SU-DHL-6 (cell line): ENCODE measurements around the gene FAM78B.

Experiments used
- H2AFZ ChIP-seq: fragments of 200-600 bp; sonication (generic); 2 replicates; pipeline ENCODE4 v1.6.1; 2014; ENCODE audit warnings: low read depth, mild to moderate bottlenecking, moderate library complexity, mixed read lengths, antibody characterized with exemption, low read length; ENCODE audit not compliant: severe bottlenecking
- H3F3A ChIP-seq: fragments of 200-600 bp; shearing (Covaris generic); 2 replicates; pipeline ENCODE4 v1.6.0; 2016; ENCODE audit warnings: antibody characterized with exemption, mild to moderate bottlenecking; ENCODE audit not compliant: insufficient read depth
- H3K27ac ChIP-seq: fragments of 200-600 bp; sonication (generic); 2 replicates; pipeline ENCODE4 v1.5.1; 2016; ENCODE audit warnings: low read depth, mild to moderate bottlenecking, low read length, moderate library complexity, mixed read lengths
- H3K27me3 ChIP-seq: fragments of 200-600 bp; sonication (generic), shearing (Covaris generic); 2 replicates; pipeline ENCODE4 v1.6.0; 2014; ENCODE audit warnings: mild to moderate bottlenecking, low read length
- H3K36me3 ChIP-seq: fragments of 200-600 bp; sonication (generic); 2 replicates; pipeline ENCODE4 v1.6.1; 2014; ENCODE audit warnings: mild to moderate bottlenecking, low read length, mixed read lengths
- H3K4me2 ChIP-seq: fragments of 300-600, 200-600 bp; shearing (Covaris generic), sonication (generic); 2 replicates; pipeline ENCODE4 v1.6.0; 2014; ENCODE audit warnings: low read length, low read depth, mild to moderate bottlenecking; ENCODE audit not compliant: poor library complexity, severe bottlenecking
- H3K4me3 ChIP-seq: fragments of 200-600 bp; sonication (generic); 2 replicates; pipeline ENCODE4 v1.5.1; 2014; ENCODE audit warnings: antibody characterized with exemption, low read length, mild to moderate bottlenecking, mixed read lengths; ENCODE audit not compliant: insufficient read depth, poor library complexity, severe bottlenecking
- H3K79me2 ChIP-seq: fragments of 200-600 bp; sonication (generic); 2 replicates; pipeline ENCODE4 v1.6.1; 2014; ENCODE audit warnings: mild to moderate bottlenecking, low read length, moderate library complexity; ENCODE audit not compliant: insufficient read depth
- H3K9ac ChIP-seq: fragments of 200-600 bp; sonication (generic); 2 replicates; pipeline ENCODE4 v1.7.0; 2014; ENCODE audit warnings: mild to moderate bottlenecking, low read length
- H3K9me2 ChIP-seq: fragments of 200-600 bp; sonication (generic); replicated peaks from 2 replicates; pipeline ENCODE4 v1.6.1; 2014; ENCODE audit warnings: low read length; ENCODE audit not compliant: insufficient read depth
- H3K9me3 ChIP-seq: fragments of 200-600 bp; sonication (generic); 2 replicates; pipeline ENCODE4 v1.6.1; 2014; ENCODE audit warnings: low read length, mixed read lengths; ENCODE audit not compliant: insufficient read depth
- H4K20me1 ChIP-seq: fragments of 200-600 bp; sonication (generic); 2 replicates; pipeline ENCODE4 v1.6.1; 2014; ENCODE audit warnings: low read depth, mild to moderate bottlenecking, antibody characterized with exemption, low read length, moderate library complexity, mixed read lengths
- CTCF ChIP-seq: fragments of 200-600 bp; sonication (generic); IDR thresholded peaks from one replicate; pipeline ENCODE4 v1.5.1; 2017; ENCODE audit warnings: antibody characterized with exemption, mild to moderate bottlenecking, low read length, moderate library complexity; ENCODE audit not compliant: insufficient read depth, poor library complexity, severe bottlenecking
- EZH2phosphoT487 ChIP-seq: fragments of 200-600 bp; sonication (generic), shearing (Covaris generic); conservative IDR thresholded peaks from 2 replicates; pipeline ENCODE4 v1.6.1; 2018; ENCODE audit warnings: mild to moderate bottlenecking, antibody characterized with exemption, low read length, moderate library complexity, mixed read lengths

FAM78B gene

GRCh38 chr1:166036092-166036491, 130.7 kb downstream of the FAM78B start:
- H3K4me2 ChIP-seq, result no peak overlapping the region
- no peak for TF ChIP-seq EZH2phosphoT487
- TF ChIP-seq CTCF, result no peak
- H3K36me3 ChIP-seq, result no peaks in the 10 kb centered on the region
- H3K27me3 ChIP-seq, result no peaks in the 10 kb centered on the region; the same call in 1 of the 2 replicates
- no peak overlapping the region for H2AFZ ChIP-seq
- H3K9ac ChIP-seq, result no peak overlapping the region
- H3K27ac ChIP-seq, result no peak overlapping the region
- no peaks in the 10 kb centered on the region for H4K20me1 ChIP-seq
- no peak overlapping the region for H3K4me3 ChIP-seq
- H3F3A ChIP-seq, result no peaks in the 10 kb centered on the region
- H3K9me2 ChIP-seq, result no peaks in the 10 kb centered on the region
- no peaks in the 10 kb centered on the region for H3K79me2 ChIP-seq
- H3K9me3 ChIP-seq, result no peaks in the 10 kb centered on the region

- H3K4me2 ChIP-seq, result no peak overlapping the region
- H3K9ac ChIP-seq, result no peak overlapping the region
- no peaks in the 10 kb centered on the region for H3K9me3 ChIP-seq
- no peak overlapping the region for H3K27ac ChIP-seq
- no peak for TF ChIP-seq CTCF
- no peak for TF ChIP-seq EZH2phosphoT487
- H3K79me2 ChIP-seq, result no peaks in the 10 kb centered on the region
- no peaks in the 10 kb centered on the region for H4K20me1 ChIP-seq
- H3K36me3 ChIP-seq, result no peaks in the 10 kb centered on the region
- H3K9me2 ChIP-seq, result no peaks in the 10 kb centered on the region
- no peaks in the 10 kb centered on the region for H3F3A ChIP-seq
- H2AFZ ChIP-seq, result no peak overlapping the region
- no peak overlapping the region for H3K4me3 ChIP-seq
- no peaks in the 10 kb centered on the region; the same call in 1 of the 2 replicates for H3K27me3 ChIP-seq
Measured at GRCh38 chr1:166032572-166033371, 134.0 kb downstream of the FAM78B start.

- Histone ChIP-seq H3K79me2 (no peaks in the 10 kb centered on the region), H3K27me3 (no peaks in the 10 kb centered on the region; the same call in 1 of the 2 replicates), H3K9me2 (no peaks in the 10 kb centered on the region), H3K9me3 (no peaks in the 10 kb centered on the region), H3K4me3 (no peak overlapping the region), H4K20me1 (no peaks in the 10 kb centered on the region), H2AFZ (no peak overlapping the region), H3K9ac (no peak overlapping the region), H3K4me2 (no peak overlapping the region), H3K36me3 (no peaks in the 10 kb centered on the region), H3K27ac (no peak overlapping the region), H3F3A (no peaks in the 10 kb centered on the region)
- TF ChIP-seq CTCF (no peak), EZH2phosphoT487 (no peak)
Measured at GRCh38 chr1:166031932-166032571, 134.7 kb downstream of the FAM78B start.
